ENCODE results near the gene HRH1. TPM values are rescaled to one million over a fixed set of nuclear protein-coding genes. Genes with fewer than 3 reads are reported as not detected.

HRH1 gene
- total RNA-seq, 1 experiment from 2014 or later, result 11.0 TPM

DNA sequence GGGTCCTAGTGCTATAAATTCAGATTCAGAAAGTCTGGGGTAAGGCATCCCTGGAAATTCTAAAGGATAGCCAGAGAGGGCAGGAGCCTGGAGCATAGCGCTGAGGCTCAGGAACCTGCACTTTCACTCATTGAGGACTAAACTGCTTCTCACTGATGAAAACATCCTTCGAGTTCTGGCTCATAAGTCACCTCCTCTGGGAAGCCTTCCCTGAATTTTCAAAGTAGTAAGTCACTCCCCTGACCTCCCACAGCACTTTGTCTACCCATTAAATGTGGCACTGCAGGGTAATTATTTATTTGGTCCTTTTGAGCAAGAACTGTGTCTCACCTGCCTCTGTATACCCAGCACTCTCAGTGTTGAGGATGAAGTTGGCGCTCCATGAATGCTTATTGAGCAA is 30.9 kb downstream of the HRH1 start:
- intact Hi-C loops (cut with micrococcal nuclease), result loop anchor here (2.0 to 5.0 kb wide), 3 partner anchors 16 to 87 kb away; partner anchors contain the start of gene ATG7
- Mint-ChIP-seq H3K27me3 (ENCODE audit: insufficient read depth, unreplicated experiment) (no peaks in the 10 kb centered on the region), H3K4me1 (ENCODE audit: insufficient read depth, unreplicated experiment) (peaks cover 36% of the 10 kb centered on the region), H3K9me3 (ENCODE audit: unreplicated experiment) (no peaks in the 10 kb centered on the region), H3K36me3 (ENCODE audit: insufficient read depth, unreplicated experiment) (peaks cover 5% of the 10 kb centered on the region), H3K4me3 (ENCODE audit: unreplicated experiment) (peak overlapping the region; percentile 75), H3K27ac (ENCODE audit: low read depth, unreplicated experiment) (peak overlapping the region; percentile 100)
- CTCF ChIA-PET, result interaction anchor here (0.6 to 1.6 kb wide), 8 partner anchors 16 to 151 kb away, joined by 3 to 5 read pairs (median 4); no protein-coding TSS in a partner anchor
- no peak for DNase-seq (ENCODE audit: unreplicated experiment)
- POLR2A ChIA-PET, result interaction anchor here (0.5 to 2.3 kb wide), 23 partner anchors 10 to 892 kb away, joined by 3 to 16 read pairs (median 4); partner anchors contain the start of gene ATG7
- no TSS peak for BruUV-seq (replicated peaks)
- no peak for TF ChIP-seq CTCF (IDR thresholded peaks at IDR 0.05; ENCODE audit: unreplicated experiment)

- TF ChIP-seq CTCF (IDR thresholded peaks at IDR 0.05; ENCODE audit: unreplicated experiment), result no peak
- Mint-ChIP-seq H3K4me1 (ENCODE audit: insufficient read depth, unreplicated experiment) (peaks cover 36% of the 10 kb centered on the region), H3K9me3 (ENCODE audit: unreplicated experiment) (no peaks in the 10 kb centered on the region), H3K27me3 (ENCODE audit: insufficient read depth, unreplicated experiment) (no peaks in the 10 kb centered on the region), H3K27ac (ENCODE audit: low read depth, unreplicated experiment) (peak overlapping the region; percentile 100), H3K36me3 (ENCODE audit: insufficient read depth, unreplicated experiment) (peaks cover 6% of the 10 kb centered on the region), H3K4me3 (ENCODE audit: unreplicated experiment) (peak overlapping the region; percentile 75)
- intact Hi-C loops (cut with micrococcal nuclease), result loop anchor here (1.0 to 5.0 kb wide), 4 partner anchors 15 to 87 kb away; partner anchors contain the start of gene ATG7
- BruUV-seq (replicated peaks), result no TSS peak
- DNase-seq (ENCODE audit: unreplicated experiment), result peak; percentile 99
- POLR2A ChIA-PET, result interaction anchor here (0.5 to 2.3 kb wide), 30 partner anchors 9 to 1569 kb away, joined by 3 to 16 read pairs (median 4); partner anchors contain the start of gene ATG7
- CTCF ChIA-PET, result interaction anchor here (0.6 to 1.6 kb wide), 11 partner anchors 9 to 126 kb away, joined by 3 to 6 read pairs (median 4); no protein-coding TSS in a partner anchor
These were observed 31.4 kb downstream of the HRH1 start for GRCh38 chr3:11185564-11186317.

GRCh38 chr3:11186318-11186692 is 32.0 kb downstream of the HRH1 start:
- CTCF ChIA-PET, result interaction anchor here (0.7 to 1.6 kb wide), 6 partner anchors 9 to 126 kb away, joined by 3 to 6 read pairs (median 4); no protein-coding TSS in a partner anchor
- no peak for DNase-seq (ENCODE audit: unreplicated experiment)
- no peak for TF ChIP-seq CTCF (IDR thresholded peaks at IDR 0.05; ENCODE audit: unreplicated experiment)
- Mint-ChIP-seq H3K27me3 (ENCODE audit: insufficient read depth, unreplicated experiment) (no peaks in the 10 kb centered on the region), H3K9me3 (ENCODE audit: unreplicated experiment) (no peaks in the 10 kb centered on the region), H3K4me3 (ENCODE audit: unreplicated experiment) (peak overlapping the region; percentile 75), H3K27ac (ENCODE audit: low read depth, unreplicated experiment) (peak overlapping the region; percentile 100), H3K36me3 (ENCODE audit: insufficient read depth, unreplicated experiment) (peaks cover 12% of the 10 kb centered on the region), H3K4me1 (ENCODE audit: insufficient read depth, unreplicated experiment) (peaks cover 36% of the 10 kb centered on the region)
- intact Hi-C loops (cut with micrococcal nuclease), result loop anchor here (1.0 to 5.0 kb wide), 3 partner anchors 31 to 86 kb away; partner anchors contain the start of gene ATG7
- no TSS peak for BruUV-seq (replicated peaks)
- POLR2A ChIA-PET, result interaction anchor here (0.7 to 2.3 kb wide), 18 partner anchors 9 to 1568 kb away, joined by 3 to 16 read pairs (median 4); partner anchors contain the start of gene ATG7

- Mint-ChIP-seq H3K9me3 (ENCODE audit: unreplicated experiment) (no peaks in the 10 kb centered on the region), H3K4me1 (ENCODE audit: insufficient read depth, unreplicated experiment) (peaks cover 36% of the 10 kb centered on the region), H3K27me3 (ENCODE audit: insufficient read depth, unreplicated experiment) (no peaks in the 10 kb centered on the region), H3K4me3 (ENCODE audit: unreplicated experiment) (no peak overlapping the region), H3K27ac (ENCODE audit: low read depth, unreplicated experiment) (peak overlapping the region; percentile 100), H3K36me3 (ENCODE audit: insufficient read depth, unreplicated experiment) (peaks cover 13% of the 10 kb centered on the region)
- no peak for DNase-seq (ENCODE audit: unreplicated experiment)
- ChIA-PET POLR2A (interaction anchor here (0.7 to 2.2 kb wide), 7 partner anchors 8 to 52 kb away, joined by 3 to 16 read pairs (median 3); no protein-coding TSS in a partner anchor), CTCF (interaction anchor here (0.9 to 1.6 kb wide), 4 partner anchors 8 to 127 kb away, joined by 3 to 6 read pairs (median 4); no protein-coding TSS in a partner anchor)
- no peak for TF ChIP-seq CTCF (IDR thresholded peaks at IDR 0.05; ENCODE audit: unreplicated experiment)
- BruUV-seq (replicated peaks), result no TSS peak
- intact Hi-C loops (cut with micrococcal nuclease), result loop anchor here (1.0 to 5.0 kb wide), 3 partner anchors 31 to 86 kb away; partner anchors contain the start of gene ATG7
These were observed 32.5 kb downstream of the HRH1 start for GRCh38 chr3:11186771-11187191.

All from MCF 10A (cell line).